AG09319 (cell line): ENCODE data around the gene ZCCHC24.

Source experiments
- DNase-seq: peaks from one replicate; pipeline ENCODE4 v3.0.0-alpha.2; 2010; ENCODE audit warnings: low read depth; ENCODE audit errors: extremely low read depth
- TF ChIP-seq, protein P1 (sequence below): IDR thresholded peaks from 2 replicates; pipeline ENCODE4 v1.5.1; 2011; ENCODE audit warnings: low read depth, mild to moderate bottlenecking, inconsistent platforms, low read length, moderate library complexity

ZCCHC24 gene

DNA sequence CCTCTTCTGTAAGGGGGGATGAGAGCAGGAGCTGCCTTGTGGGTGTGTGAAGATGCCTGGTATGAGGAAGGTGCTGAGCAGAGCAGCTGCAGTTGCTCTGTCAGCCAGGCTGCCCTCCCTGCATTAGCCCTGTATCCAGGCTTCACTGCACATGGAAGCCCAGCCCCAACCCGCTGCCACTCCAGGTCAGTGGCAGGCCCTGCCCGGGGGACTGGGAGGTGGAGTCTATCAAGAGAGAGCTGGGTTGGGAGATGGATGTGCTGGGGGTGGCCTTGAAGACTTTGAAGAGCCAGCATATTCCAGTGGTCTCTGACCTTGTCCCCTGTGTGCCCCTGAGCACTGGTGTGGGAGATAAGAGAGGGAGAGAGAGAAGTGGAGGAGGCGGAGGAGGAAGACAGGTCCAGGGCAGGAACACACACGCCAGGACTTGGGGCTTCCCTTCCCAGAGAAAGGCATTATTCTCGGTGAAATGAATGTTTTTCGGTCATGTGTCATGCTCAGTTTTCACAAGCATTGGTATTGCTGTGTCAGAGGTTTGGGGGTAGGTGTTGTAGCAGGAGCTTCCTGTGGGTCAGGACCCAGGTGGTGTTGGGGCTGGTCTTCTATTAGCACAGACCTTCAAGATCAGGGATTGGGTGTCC, 95.5 kb downstream of the ZCCHC24 start:
- no peak for DNase-seq
- TF ChIP-seq, protein P1, sequence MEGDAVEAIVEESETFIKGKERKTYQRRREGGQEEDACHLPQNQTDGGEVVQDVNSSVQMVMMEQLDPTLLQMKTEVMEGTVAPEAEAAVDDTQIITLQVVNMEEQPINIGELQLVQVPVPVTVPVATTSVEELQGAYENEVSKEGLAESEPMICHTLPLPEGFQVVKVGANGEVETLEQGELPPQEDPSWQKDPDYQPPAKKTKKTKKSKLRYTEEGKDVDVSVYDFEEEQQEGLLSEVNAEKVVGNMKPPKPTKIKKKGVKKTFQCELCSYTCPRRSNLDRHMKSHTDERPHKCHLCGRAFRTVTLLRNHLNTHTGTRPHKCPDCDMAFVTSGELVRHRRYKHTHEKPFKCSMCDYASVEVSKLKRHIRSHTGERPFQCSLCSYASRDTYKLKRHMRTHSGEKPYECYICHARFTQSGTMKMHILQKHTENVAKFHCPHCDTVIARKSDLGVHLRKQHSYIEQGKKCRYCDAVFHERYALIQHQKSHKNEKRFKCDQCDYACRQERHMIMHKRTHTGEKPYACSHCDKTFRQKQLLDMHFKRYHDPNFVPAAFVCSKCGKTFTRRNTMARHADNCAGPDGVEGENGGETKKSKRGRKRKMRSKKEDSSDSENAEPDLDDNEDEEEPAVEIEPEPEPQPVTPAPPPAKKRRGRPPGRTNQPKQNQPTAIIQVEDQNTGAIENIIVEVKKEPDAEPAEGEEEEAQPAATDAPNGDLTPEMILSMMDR = no peak

DNA sequence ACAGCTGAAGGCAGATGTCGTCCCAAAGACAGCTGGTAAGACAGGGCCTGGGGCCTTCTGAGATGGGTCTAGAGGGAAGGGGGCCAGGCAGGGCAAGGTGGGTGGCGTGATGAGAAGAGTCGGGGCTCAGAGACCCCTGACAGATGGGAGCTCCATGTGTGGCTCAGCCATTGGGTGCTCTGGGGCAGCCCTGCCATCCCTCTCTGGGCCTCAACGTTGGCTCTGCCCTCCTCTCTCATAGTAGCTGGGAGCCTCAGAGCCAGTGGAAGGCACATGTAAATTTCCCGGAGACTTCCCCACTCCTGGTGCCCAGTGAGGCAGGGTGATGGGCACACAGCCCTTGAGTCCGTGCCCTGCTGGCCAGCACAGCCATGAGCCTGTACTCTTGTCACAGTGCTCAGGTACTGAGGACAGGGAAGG, 96.3 kb downstream of the ZCCHC24 start:
- no peak for DNase-seq
- TF ChIP-seq, protein P1 = no peak

DNA sequence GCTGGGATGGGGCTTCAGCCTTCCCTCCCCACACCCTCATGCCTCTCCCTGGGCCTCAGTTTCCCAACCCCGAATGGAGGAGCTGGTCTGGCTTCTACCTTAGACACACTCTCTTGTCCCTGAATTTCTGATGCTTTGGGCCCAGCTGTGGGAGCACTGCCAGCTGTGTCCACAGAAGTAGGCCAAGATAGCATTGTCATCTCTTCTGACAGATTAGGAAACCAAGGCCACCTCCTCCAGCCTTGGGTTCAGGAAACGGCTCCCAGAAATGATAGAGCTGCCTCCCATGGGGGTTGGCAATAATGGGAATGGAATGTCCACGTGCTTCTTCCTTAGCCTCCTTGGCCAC, 96.8 kb downstream of the ZCCHC24 start:
- DNase-seq = no peak
- TF ChIP-seq, protein P1 = no peak

DNA sequence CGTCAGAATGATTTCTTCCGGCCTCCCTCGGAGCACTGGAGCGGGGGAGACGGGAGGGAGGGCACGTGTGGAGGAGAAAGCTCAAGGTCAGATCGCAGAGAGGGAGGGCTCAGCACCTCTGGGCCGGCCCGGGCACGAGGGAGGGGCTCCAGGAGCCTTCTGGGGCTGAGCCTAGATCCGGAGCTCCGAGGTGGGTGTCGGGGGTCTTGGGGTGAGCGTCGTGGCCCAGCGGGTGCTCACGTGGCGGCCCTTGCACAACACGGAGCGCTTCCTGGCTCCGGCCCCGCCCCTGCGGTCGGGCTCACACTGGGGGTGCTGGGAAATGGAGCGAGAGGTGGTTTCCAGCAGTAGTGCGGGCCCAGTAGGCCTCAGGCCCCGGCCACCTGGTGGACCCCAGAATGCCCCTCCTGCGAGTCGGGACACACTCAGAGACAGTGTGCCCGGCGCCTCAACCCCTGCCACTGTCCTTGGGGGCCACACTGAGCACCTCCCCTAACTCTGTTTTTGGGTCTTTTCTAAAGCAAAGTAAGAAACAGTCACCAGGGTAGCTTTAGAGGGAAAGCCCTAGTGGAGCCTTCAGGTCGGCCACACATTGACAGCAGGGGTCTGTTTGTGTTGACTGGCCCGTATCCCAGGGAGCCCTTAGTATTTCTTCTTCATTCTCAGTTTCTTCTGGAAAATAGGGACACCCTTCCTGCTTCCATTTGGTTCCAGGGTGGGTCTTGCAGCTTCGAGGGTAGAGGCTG, 97.4 kb downstream of the ZCCHC24 start:
- TF ChIP-seq, protein P1 = no peak
- peak; percentile 37 for DNase-seq

DNA sequence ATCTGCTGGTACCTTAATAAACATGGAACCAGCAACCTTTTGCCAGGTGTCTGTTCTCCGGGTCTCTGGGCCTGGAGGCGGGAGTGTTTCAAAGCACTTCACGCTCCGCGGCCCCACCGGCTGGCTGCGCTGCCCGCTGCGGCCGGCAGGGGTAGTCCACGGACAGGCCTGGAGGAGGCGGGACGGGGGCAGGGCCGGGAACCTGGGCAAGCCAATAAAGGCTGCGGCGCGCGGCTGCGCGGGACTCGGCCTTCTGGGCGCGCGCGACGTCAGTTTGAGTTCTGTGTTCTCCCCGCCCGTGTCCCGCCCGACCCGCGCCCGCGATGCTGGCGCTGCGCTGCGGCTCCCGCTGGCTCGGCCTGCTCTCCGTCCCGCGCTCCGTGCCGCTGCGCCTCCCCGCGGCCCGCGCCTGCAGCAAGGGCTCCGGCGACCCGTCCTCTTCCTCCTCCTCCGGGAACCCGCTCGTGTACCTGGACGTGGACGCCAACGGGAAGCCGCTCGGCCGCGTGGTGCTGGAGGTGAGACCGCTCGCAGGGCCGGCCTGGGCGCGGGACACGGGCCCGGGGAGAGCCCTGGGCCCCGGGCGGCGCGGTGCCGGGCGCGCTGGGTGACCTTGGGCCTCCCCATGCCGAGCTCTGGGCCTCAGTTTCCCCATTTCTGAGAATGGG, 98.1 kb downstream of the ZCCHC24 start, which contains the start of gene PPIF:
Gene PPIF, plus strand, starts transcription at position 244 of the 668 bp plus-strand sequence. Its CDS starts 80 bp downstream, at position 324.
- TF ChIP-seq, protein P1 = peak; percentile 70
- peak; percentile 75 for DNase-seq

DNA sequence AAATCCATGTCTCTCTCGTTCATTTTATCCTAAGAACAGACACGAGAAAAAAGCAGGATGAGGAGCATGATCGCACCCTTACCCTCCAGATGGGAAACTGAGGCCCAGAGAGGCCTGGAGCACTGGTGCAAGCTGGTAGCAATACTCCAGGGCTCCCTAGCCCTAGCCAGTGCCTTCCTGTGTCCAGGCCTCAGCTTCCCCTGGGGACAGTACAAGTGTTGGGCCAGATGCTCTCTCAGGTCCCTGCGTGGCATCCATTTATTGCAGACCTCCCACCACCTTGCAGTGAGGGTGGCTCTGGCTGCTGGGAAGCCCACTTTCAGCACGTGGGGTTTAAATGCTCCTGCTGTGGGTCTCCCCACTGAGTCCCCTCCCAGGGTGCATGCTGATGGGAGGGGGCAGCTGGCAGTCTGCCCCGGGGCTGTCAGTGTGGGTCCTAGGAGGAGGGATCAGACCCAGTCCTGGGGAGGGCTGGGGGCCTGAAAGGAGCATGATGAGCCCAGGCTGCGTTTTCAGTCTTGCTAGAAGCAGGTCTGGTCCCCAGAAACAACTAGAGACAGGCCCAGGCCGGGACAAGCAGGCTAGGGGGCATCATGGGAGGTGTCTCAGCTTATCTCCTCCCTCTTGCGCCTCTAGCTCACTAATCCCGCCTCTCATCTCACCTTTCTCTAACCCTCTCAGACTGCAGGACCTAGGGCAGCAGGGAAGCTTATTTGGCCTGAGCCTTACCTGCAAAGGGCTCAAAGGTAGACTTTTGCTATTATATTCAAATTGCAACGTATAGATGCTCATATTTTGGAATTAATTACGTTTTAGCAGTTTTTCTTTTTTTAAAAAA, 98.8 kb downstream of the ZCCHC24 start:
- TF ChIP-seq, protein P1 = no peak; the same call in 1 of the 2 replicates
- DNase-seq = no peak

DNA sequence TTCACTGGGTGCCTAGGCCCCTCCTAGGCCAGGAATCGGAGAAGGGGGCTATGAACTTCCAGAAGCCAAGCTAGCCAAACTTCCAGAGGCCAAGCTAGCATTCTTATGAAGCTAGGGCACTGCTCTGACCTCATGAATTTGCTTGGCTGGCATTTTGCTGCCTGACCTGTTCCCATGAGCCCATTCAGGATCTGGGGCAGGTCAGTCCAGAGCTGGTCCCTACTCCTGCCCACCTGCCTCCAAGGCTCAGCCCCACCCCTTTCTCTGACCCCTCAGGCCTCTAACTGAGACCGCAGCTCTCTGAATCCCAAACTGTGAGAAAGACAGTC, 99.4 kb downstream of the ZCCHC24 start:
- DNase-seq = no peak

More for the DNA sequence above, 99.4 kb downstream of the ZCCHC24 start:
- TF ChIP-seq, protein P1 = no peak
